GM04504 (cell line): ENCODE data around the gene C16orf74.

ENCODE experiments used
- DNase-seq: peaks from one replicate; pipeline ENCODE4 v3.0.0-alpha.2; 2012; ENCODE audit warnings: low read depth

The C16orf74 gene

DNA sequence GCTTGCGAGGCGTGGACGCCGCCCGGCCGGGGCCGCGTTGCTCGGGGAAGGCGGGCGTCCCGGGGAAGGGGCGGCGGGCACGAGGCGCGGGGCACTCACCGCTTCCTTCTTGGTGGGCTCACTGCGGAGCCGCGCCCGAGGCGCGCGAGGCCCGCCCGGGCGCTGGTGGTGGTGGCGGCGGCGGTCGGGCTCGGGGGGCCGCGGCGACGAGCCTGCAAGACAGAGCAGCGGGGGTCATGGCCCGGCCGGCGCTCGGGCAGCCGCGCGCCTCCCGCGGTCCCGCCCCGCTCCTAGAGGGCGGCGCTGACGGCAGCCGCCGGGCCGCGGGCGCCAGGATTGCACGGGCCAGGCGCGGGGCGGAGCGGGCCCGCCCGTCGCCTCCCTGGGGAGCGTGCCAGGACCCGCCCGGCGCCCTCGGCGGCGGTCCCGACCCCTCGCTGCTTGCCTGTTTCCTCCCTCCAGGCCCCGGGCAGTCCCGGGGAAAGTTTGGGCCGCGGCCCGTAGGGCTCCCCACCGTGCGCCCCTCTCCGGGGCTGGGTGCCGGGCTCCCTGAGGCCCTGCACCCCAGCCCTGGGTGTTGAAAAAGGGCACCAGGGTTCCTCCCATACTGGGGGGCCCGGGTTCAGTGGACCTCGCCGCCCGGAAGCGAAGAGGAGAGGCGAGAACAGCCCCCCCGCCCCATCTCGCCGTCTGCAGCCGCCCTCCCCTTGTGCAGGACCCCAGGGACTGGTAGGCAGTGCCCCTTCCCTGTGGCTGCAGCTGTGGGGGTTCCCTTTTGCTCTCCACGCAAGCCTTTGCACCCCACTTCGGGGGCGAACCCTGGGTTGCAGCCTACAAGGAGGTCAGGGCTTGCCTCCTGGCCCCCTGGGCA lies at the start of gene C16orf74:
Gene C16orf74, minus strand, starts transcription at position 270 of the 871 bp plus-strand sequence. CDS start 15,879 bp downstream, outside the sequence.
- DNase-seq = no peak

GRCh38 chr16:85800321-85800669 lies 49.4 kb upstream of the C16orf74 start:
- DNase-seq = no peak

GRCh38 chr16:85799497-85800320 lies 48.8 kb upstream of the C16orf74 start, which contains the start of the genes COX4I1 and EMC8:
Gene COX4I1 (plus strand): TSS chr16:85799695. CDS start chr16:85801206, 1,511 bp downstream.
Gene EMC8 (minus strand): TSS chr16:85799544. CDS start chr16:85799295, 249 bp downstream.
- DNase-seq = peak; percentile 86

DNA sequence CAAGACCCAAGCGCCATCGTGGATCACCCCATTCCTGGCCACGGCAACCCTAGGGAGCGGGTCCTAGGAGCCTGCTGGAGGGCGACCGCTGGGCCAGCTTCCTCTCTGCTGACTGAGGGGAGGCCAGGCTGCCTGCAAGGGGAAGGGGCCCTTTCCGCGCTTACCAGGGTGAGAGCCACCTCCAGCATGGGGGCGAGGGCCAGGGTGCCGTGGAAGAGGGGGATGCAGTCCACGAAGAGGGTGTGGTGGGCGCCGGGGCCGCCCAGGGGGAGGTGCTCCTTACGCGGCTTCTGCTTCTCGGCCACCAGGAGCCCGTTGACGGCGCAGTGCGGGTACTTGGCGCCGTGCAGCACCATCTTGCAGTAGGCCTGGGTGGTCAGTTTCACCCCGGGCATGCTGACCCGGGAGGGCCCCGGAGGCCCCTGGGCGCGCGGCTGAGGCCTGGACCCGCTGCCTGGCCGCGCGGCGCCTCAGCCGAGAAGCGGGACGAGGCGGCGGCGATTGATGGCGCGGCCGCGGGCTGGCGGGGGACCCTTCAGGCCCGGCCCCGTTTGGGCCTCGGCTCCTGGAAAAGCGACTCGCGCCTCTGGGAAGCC lies 48.1 kb upstream of the C16orf74 start:
- no peak for DNase-seq

- DNase-seq = no peak
Observed at GRCh38 chr16:85798283-85798776, 47.4 kb upstream of the C16orf74 start.

DNA sequence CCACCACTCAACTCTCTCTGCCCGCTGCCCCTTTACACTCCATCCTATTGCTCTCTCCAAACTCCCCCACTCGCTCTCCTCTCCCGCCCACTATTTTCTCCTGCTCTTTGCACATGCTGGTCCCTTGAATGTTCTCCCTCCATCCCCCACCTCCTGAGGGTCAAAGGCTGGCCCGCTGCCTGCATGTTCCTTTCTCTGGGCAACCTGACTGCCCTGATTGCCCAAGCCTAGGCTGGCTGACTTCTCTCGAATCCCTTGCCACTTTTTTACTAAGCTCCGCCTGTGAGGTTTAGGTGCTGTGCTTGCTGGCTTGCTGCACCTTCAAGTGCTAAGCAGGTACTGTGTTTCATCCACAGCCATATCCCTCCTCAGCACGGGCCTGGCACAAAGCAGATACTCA lies 45.7 kb upstream of the C16orf74 start:
- DNase-seq = no peak

GRCh38 chr16:85796152-85796551 lies 45.3 kb upstream of the C16orf74 start:
- no peak for DNase-seq

GRCh38 chr16:85794696-85795095 lies 43.8 kb upstream of the C16orf74 start:
- no peak for DNase-seq

DNA sequence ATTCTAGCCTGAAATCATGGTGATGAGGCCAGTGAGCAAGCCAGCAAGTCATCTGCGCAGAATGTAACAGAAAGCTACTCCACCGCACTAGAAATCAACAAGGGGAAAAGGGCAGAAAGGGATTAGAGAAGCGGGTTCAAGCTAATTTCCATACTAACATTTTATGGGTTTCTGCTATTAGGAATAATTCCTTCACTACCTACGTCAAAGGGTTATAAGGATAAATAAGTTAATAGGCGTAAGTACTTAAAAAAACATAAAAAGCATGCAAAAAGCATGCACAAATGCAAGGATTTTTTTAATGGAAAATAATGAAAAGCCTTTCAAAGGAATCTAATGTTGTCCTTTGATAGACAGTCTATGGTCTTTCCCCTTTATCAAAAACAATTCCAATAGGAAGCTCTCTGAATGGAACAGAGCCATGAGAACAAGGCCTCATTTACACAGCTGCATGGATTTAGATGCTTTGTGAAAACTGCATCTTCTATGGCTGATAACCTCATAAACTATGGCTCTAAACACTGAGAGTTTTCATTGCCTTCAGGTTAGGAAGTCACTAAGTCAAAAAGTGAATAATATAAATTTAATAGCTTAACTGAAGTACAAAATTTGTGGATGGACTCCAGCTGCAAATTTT lies 42.9 kb upstream of the C16orf74 start:
- DNase-seq = no peak

DNA sequence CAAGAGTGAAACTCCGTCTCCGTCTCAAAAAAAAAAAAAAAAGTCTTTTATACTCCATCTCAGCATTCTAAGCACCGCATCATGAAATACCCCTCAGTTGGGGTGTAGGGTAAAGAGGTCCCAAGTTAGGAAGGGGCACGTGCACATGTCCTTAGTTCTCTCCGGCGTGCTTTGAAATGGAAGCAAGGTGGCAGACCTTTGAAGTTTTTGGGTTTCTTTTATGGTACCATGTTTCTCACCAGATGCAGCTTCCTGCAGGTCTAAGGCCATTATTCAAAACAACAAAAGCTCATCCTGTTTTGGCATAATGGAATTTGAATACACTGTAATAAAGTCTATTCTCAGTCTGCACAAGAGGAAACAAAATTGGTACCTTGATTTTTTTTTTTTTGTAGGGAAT lies 38.9 kb upstream of the C16orf74 start:
- DNase-seq = no peak

GRCh38 chr16:85788819-85789218 lies 37.9 kb upstream of the C16orf74 start:
- no peak for DNase-seq

DNA sequence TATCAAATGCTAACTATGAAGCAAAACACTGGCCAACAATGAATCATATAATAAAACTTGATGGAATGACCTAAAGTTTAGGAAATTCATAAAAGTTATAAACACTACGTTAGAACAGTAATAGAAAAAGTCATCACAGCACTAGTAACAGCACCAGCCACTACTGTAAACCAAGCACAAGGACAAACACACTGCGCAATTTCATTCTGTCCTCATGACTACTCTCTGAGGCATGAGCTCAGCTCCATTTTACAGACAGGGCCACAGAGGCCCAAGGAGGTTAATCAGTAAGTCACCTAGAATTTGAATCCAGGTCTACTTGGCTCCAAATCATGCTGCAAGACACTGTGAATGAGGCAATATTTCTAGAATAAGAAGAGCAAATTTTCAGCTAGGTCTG lies 35.0 kb upstream of the C16orf74 start:
- DNase-seq = no peak

DNA sequence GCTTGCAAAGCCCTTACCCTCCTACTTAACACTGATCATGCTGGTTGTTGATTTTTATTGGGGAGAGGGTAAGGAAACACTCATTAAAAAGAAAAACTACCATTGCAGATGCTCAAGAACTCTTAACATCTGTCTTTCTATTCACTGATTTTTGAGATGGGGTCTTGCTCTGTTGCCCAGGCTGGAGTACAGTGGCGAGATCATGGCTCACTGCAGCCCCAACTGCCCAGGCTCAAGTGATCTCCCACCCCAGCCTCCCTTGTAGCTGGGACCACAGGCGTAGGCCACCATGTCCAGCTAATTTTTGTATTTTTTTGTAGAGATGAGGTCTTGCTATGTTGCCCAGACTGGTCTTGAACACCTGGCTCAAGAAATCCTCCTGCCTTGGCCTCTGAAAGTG lies 33.9 kb upstream of the C16orf74 start:
- DNase-seq = no peak

GRCh38 chr16:85783441-85783840 lies 32.5 kb upstream of the C16orf74 start:
- no peak for DNase-seq

DNA sequence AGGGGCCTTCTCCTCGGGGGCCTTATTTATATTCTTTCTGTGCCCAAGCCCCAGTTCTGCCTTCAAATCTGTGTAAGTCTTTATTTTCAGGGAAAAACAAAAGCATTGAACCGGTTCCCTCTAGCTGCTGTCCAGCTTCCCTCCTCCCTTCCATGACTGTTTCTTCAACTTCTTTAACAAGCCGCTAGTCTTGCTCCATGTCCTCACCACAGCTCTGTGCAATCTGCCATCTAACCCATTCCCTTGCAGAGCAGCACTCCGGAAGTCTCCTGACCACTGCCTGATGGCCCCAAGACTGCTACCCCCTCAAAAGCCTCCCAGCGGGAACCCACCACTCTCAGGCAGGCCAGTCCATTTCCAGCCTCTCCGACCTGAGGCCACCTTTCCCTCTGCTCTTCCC lies 31.6 kb upstream of the C16orf74 start:
- DNase-seq = no peak

- peak; percentile 56 for DNase-seq
Observed at GRCh38 chr16:85781695-85782370, 30.9 kb upstream of the C16orf74 start.

GRCh38 chr16:85781156-85781555 lies 30.3 kb upstream of the C16orf74 start:
- no peak for DNase-seq

GRCh38 chr16:85780281-85780680 lies 29.4 kb upstream of the C16orf74 start:
- DNase-seq = no peak

DNA sequence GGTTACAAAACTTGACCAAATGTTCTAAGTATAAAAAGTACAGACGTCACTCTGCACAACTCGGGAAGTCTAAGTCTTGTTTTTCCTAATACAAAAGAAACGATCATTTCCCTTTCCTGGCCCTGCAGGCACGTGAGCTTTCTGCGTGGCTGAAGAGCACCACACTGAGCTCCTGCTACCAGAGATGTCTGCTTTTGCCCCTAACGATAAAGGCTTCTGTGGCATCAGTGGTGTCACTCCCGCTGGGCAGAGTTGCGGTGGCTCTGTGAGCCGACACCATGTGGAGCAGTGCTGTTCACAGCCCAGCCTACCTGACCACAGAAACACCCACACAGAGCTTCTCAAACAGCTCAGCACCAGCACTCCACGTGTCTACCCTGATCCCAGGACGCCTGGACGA lies 28.0 kb upstream of the C16orf74 start:
- DNase-seq = no peak

- no peak for DNase-seq
Observed at GRCh38 chr16:85777583-85778310, 26.9 kb upstream of the C16orf74 start.

DNA sequence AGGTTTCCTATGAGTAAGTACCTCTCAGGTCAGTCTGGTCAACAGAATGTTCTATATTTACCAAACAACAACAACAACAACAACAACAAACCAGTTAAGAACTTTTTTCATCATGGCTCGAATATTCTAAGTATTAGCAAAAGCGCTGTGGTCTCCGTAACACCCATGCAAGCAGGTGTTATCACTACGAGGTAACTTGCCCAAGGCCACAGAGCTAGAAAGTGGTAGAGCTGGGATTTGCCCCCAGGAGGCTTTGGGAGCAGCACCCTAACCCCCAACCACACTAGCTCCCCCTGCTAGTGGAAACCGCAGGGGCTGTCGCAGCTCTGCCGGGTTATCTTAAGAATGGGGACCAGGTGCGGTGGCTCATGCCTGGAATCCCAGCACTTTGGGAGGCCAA lies 23.9 kb upstream of the C16orf74 start:
- DNase-seq = no peak
